GM12872 (cell line): ENCODE results near the gene PCIF1.

ENCODE experiments used
- CTCF ChIP-seq: IDR thresholded peaks from 3 replicates; pipeline ENCODE4 v1.5.1; 2011; ENCODE audit warnings: low read depth, mild to moderate bottlenecking, low read length, moderate library complexity; ENCODE audit not compliant: insufficient read depth

The PCIF1 gene

GRCh38 chr20:45944151-45944964, 9.9 kb downstream of the PCIF1 start:
- TF ChIP-seq CTCF: no peak

- TF ChIP-seq CTCF: no peak
Measured at GRCh38 chr20:45944965-45945677, 10.6 kb downstream of the PCIF1 start.

- no peak for TF ChIP-seq CTCF
Measured at GRCh38 chr20:45945678-45946148, 11.2 kb downstream of the PCIF1 start.

- TF ChIP-seq CTCF: no peak
Measured at GRCh38 chr20:45946149-45946970, 11.9 kb downstream of the PCIF1 start.

GRCh38 chr20:45947110-45947866, 12.8 kb downstream of the PCIF1 start:
- TF ChIP-seq CTCF: no peak

GRCh38 chr20:45948261-45948733, 13.8 kb downstream of the PCIF1 start:
- TF ChIP-seq CTCF: no peak
